ENCODE results near the gene IAPP. TPM values are rescaled to one million over a fixed set of nuclear protein-coding genes. Genes with fewer than 3 reads are reported as not detected.

The IAPP gene
- total RNA-seq (2012; rRNA removed): not detected in 2 replicates

- Histone ChIP-seq H3K4me1 (ENCODE audit: control insufficient read depth, insufficient read depth, low read length) (peaks cover 11% of the 10 kb centered on the region), H3K4me3 (ENCODE audit: low read length) (no peak within 1 kb of the TSS), H3K9me3 (replicated peaks; ENCODE audit: low read length) (no peaks in the 10 kb centered on the region), H3K9ac (ENCODE audit: low read depth, low read length) (no peak within 1 kb of the TSS), H3K36me3 (ENCODE audit: insufficient read depth, low read length) (no peaks in the 10 kb centered on the region), H3K4me2 (ENCODE audit: low read length) (no peak within 1 kb of the TSS), H3K27me3 (ENCODE audit: control insufficient read depth, insufficient read depth, low read length) (no peaks in the 10 kb centered on the region)
Measured at GRCh38 chr12:21372602-21373001, at the start of gene IAPP. Gene IAPP (plus strand): TSS chr12:21372902. CDS start chr12:21373352, 450 bp downstream.

GRCh38 chr12:21323736-21324135 lies 49.0 kb upstream of the IAPP start:
- Histone ChIP-seq H3K36me3 (ENCODE audit: insufficient read depth, low read length) (no peaks in the 10 kb centered on the region), H3K9ac (ENCODE audit: low read depth, low read length) (no peak overlapping the region), H3K4me3 (ENCODE audit: low read length) (no peak overlapping the region), H3K4me1 (ENCODE audit: control insufficient read depth, insufficient read depth, low read length) (no peaks in the 10 kb centered on the region), H3K9me3 (replicated peaks; ENCODE audit: low read length) (no peaks in the 10 kb centered on the region), H3K4me2 (ENCODE audit: low read length) (no peak overlapping the region), H3K27me3 (ENCODE audit: control insufficient read depth, insufficient read depth, low read length) (no peaks in the 10 kb centered on the region)

- Histone ChIP-seq H3K36me3 (ENCODE audit: insufficient read depth, low read length) (no peaks in the 10 kb centered on the region), H3K4me2 (ENCODE audit: low read length) (no peak overlapping the region), H3K9me3 (replicated peaks; ENCODE audit: low read length) (no peaks in the 10 kb centered on the region), H3K27me3 (ENCODE audit: control insufficient read depth, insufficient read depth, low read length) (no peaks in the 10 kb centered on the region), H3K9ac (ENCODE audit: low read depth, low read length) (no peak overlapping the region), H3K4me1 (ENCODE audit: control insufficient read depth, insufficient read depth, low read length) (no peaks in the 10 kb centered on the region), H3K4me3 (ENCODE audit: low read length) (no peak overlapping the region)
Measured at GRCh38 chr12:21324551-21324950, 48.2 kb upstream of the IAPP start.

GRCh38 chr12:21328578-21328977 lies 44.1 kb upstream of the IAPP start:
- no peaks in the 10 kb centered on the region for H3K27me3 ChIP-seq (ENCODE audit: control insufficient read depth, insufficient read depth, low read length)
- no peaks in the 10 kb centered on the region for H3K36me3 ChIP-seq (ENCODE audit: insufficient read depth, low read length)
- H3K4me3 ChIP-seq (ENCODE audit: low read length): no peak overlapping the region

GRCh38 chr12:21330682-21331253 lies 41.9 kb upstream of the IAPP start:
- H3K4me3 ChIP-seq (ENCODE audit: low read length): no peak overlapping the region
- no peaks in the 10 kb centered on the region for H3K4me1 ChIP-seq (ENCODE audit: control insufficient read depth, insufficient read depth, low read length)
- H3K9me3 ChIP-seq (replicated peaks; ENCODE audit: low read length): no peaks in the 10 kb centered on the region
- no peaks in the 10 kb centered on the region for H3K36me3 ChIP-seq (ENCODE audit: insufficient read depth, low read length)
- no peak overlapping the region for H3K9ac ChIP-seq (ENCODE audit: low read depth, low read length)
- no peaks in the 10 kb centered on the region for H3K27me3 ChIP-seq (ENCODE audit: control insufficient read depth, insufficient read depth, low read length)
- H3K4me2 ChIP-seq (ENCODE audit: low read length): no peak overlapping the region

More at GRCh38 chr12:21328578-21328977, 44.1 kb upstream of the IAPP start:
- no peak overlapping the region for H3K4me2 ChIP-seq (ENCODE audit: low read length)
- no peaks in the 10 kb centered on the region for H3K9me3 ChIP-seq (replicated peaks; ENCODE audit: low read length)
- H3K9ac ChIP-seq (ENCODE audit: low read depth, low read length): no peak overlapping the region
- H3K4me1 ChIP-seq (ENCODE audit: control insufficient read depth, insufficient read depth, low read length): no peaks in the 10 kb centered on the region

- no peaks in the 10 kb centered on the region for H3K36me3 ChIP-seq (ENCODE audit: insufficient read depth, low read length)
- no peak within 1 kb of the TSS for H3K4me2 ChIP-seq (ENCODE audit: low read length)
- no peak within 1 kb of the TSS for H3K9ac ChIP-seq (ENCODE audit: low read depth, low read length)
- H3K4me1 ChIP-seq (ENCODE audit: control insufficient read depth, insufficient read depth, low read length): no peaks in the 10 kb centered on the region
- no peaks in the 10 kb centered on the region for H3K9me3 ChIP-seq (replicated peaks; ENCODE audit: low read length)
- H3K27me3 ChIP-seq (ENCODE audit: control insufficient read depth, insufficient read depth, low read length): no peaks in the 10 kb centered on the region
- no peak within 1 kb of the TSS for H3K4me3 ChIP-seq (ENCODE audit: low read length)
Measured at GRCh38 chr12:21334771-21335325, 37.9 kb upstream of the IAPP start, which contains the start of gene SLCO1A2. Gene SLCO1A2 (minus strand): TSS chr12:21334917. CDS start chr12:21334647, 270 bp downstream.

- H3K27me3 ChIP-seq (ENCODE audit: control insufficient read depth, insufficient read depth, low read length): no peaks in the 10 kb centered on the region
- no peak overlapping the region for H3K4me3 ChIP-seq (ENCODE audit: low read length)
- H3K36me3 ChIP-seq (ENCODE audit: insufficient read depth, low read length): no peaks in the 10 kb centered on the region
- no peaks in the 10 kb centered on the region for H3K9me3 ChIP-seq (replicated peaks; ENCODE audit: low read length)
- no peak overlapping the region for H3K4me2 ChIP-seq (ENCODE audit: low read length)
- no peak overlapping the region for H3K9ac ChIP-seq (ENCODE audit: low read depth, low read length)
- no peaks in the 10 kb centered on the region for H3K4me1 ChIP-seq (ENCODE audit: control insufficient read depth, insufficient read depth, low read length)
Measured at GRCh38 chr12:21336656-21337055, 36.0 kb upstream of the IAPP start.

- no peaks in the 10 kb centered on the region for H3K4me1 ChIP-seq (ENCODE audit: control insufficient read depth, insufficient read depth, low read length)
- no peak overlapping the region for H3K9ac ChIP-seq (ENCODE audit: low read depth, low read length)
- no peaks in the 10 kb centered on the region for H3K27me3 ChIP-seq (ENCODE audit: control insufficient read depth, insufficient read depth, low read length)
- no peaks in the 10 kb centered on the region for H3K36me3 ChIP-seq (ENCODE audit: insufficient read depth, low read length)
- no peaks in the 10 kb centered on the region for H3K9me3 ChIP-seq (replicated peaks; ENCODE audit: low read length)
- no peak overlapping the region for H3K4me2 ChIP-seq (ENCODE audit: low read length)
- no peak overlapping the region for H3K4me3 ChIP-seq (ENCODE audit: low read length)
Measured at GRCh38 chr12:21337453-21337852, 35.2 kb upstream of the IAPP start.

- Histone ChIP-seq H3K4me1 (ENCODE audit: control insufficient read depth, insufficient read depth, low read length) (no peaks in the 10 kb centered on the region), H3K9me3 (replicated peaks; ENCODE audit: low read length) (no peaks in the 10 kb centered on the region), H3K4me2 (ENCODE audit: low read length) (no peak overlapping the region), H3K36me3 (ENCODE audit: insufficient read depth, low read length) (no peaks in the 10 kb centered on the region), H3K27me3 (ENCODE audit: control insufficient read depth, insufficient read depth, low read length) (no peaks in the 10 kb centered on the region), H3K4me3 (ENCODE audit: low read length) (no peak overlapping the region), H3K9ac (ENCODE audit: low read depth, low read length) (no peak overlapping the region)
Measured at GRCh38 chr12:21337959-21338744, 34.5 kb upstream of the IAPP start.

- no peaks in the 10 kb centered on the region for H3K27me3 ChIP-seq (ENCODE audit: control insufficient read depth, insufficient read depth, low read length)
- H3K4me1 ChIP-seq (ENCODE audit: control insufficient read depth, insufficient read depth, low read length): no peaks in the 10 kb centered on the region
- no peaks in the 10 kb centered on the region for H3K36me3 ChIP-seq (ENCODE audit: insufficient read depth, low read length)
- H3K9me3 ChIP-seq (replicated peaks; ENCODE audit: low read length): no peaks in the 10 kb centered on the region
- no peak overlapping the region for H3K4me3 ChIP-seq (ENCODE audit: low read length)
- H3K9ac ChIP-seq (ENCODE audit: low read depth, low read length): no peak overlapping the region
- H3K4me2 ChIP-seq (ENCODE audit: low read length): no peak overlapping the region
Measured at GRCh38 chr12:21339921-21340320, 32.8 kb upstream of the IAPP start.

GRCh38 chr12:21340403-21340802 lies 32.3 kb upstream of the IAPP start:
- no peaks in the 10 kb centered on the region for H3K4me1 ChIP-seq (ENCODE audit: control insufficient read depth, insufficient read depth, low read length)
- H3K27me3 ChIP-seq (ENCODE audit: control insufficient read depth, insufficient read depth, low read length): no peaks in the 10 kb centered on the region
- H3K4me2 ChIP-seq (ENCODE audit: low read length): no peak overlapping the region
- H3K9me3 ChIP-seq (replicated peaks; ENCODE audit: low read length): no peaks in the 10 kb centered on the region
- no peak overlapping the region for H3K4me3 ChIP-seq (ENCODE audit: low read length)
- H3K36me3 ChIP-seq (ENCODE audit: insufficient read depth, low read length): no peaks in the 10 kb centered on the region
- H3K9ac ChIP-seq (ENCODE audit: low read depth, low read length): no peak overlapping the region
